Cerebellar nuclear complex (tissue), 1 donor: ENCODE results near the gene PCDHGB5.
"Not testable (repeated sequence)": the region's sequence is repeated elsewhere in the genome, so short reads cannot be mapped to it uniquely, and the experiment has no call there.

ENCODE experiments used
- DNase-seq, 2 experiments: peaks; one replicate each; lab custom pipeline; 2025; lab: John Stamatoyannopoulos, UW

The PCDHGB5 gene

GRCh38 chr5:141382469-141383294 lies 15.1 kb upstream of the PCDHGB5 start, which contains the start of gene PCDHGA7:
TSS of gene PCDHGA7 (plus strand) at chr5:141382742. CDS start at chr5:141382900, 158 bp downstream.
- DNase-seq, result no peak

- DNase-seq, result no peak
Measured at GRCh38 chr5:141383345-141383744, 14.4 kb upstream of the PCDHGB5 start.

GRCh38 chr5:141384471-141385267 lies 13.1 kb upstream of the PCDHGB5 start:
- DNase-seq, result no peak

- not testable (repeated sequence) for DNase-seq
Measured at GRCh38 chr5:141387557-141388311, 10.0 kb upstream of the PCDHGB5 start, which contains the start of gene PCDHGB4. TSS of gene PCDHGB4 (plus strand) at chr5:141387698. CDS start at chr5:141387885, 187 bp downstream.

GRCh38 chr5:141388661-141389060 lies 9.1 kb upstream of the PCDHGB5 start:
- DNase-seq, result no peak

GRCh38 chr5:141389153-141390042 lies 8.3 kb upstream of the PCDHGB5 start:
- DNase-seq, result no peak

GRCh38 chr5:141392429-141393198 lies 5.1 kb upstream of the PCDHGB5 start, which contains the start of gene PCDHGA8:
TSS of gene PCDHGA8 (plus strand) at chr5:141392633. CDS start at chr5:141392814, 181 bp downstream.
- DNase-seq, result no peak

- DNase-seq, result no peak
Measured at GRCh38 chr5:141393267-141393666, 4.5 kb upstream of the PCDHGB5 start.

GRCh38 chr5:141394401-141395187 lies 3.2 kb upstream of the PCDHGB5 start:
- DNase-seq, result not testable (repeated sequence)

GRCh38 chr5:141398608-141399007 lies 861 bp downstream of the PCDHGB5 start:
- no peak for DNase-seq

GRCh38 chr5:141399555-141400258 lies 2.0 kb downstream of the PCDHGB5 start:
- no peak for DNase-seq

- DNase-seq, result no peak
Measured at GRCh38 chr5:141402553-141403243, 5.0 kb downstream of the PCDHGB5 start, which contains the start of gene PCDHGA9. TSS of gene PCDHGA9 (plus strand) at chr5:141402778. CDS start at chr5:141402953, 175 bp downstream.

- no peak for DNase-seq
Measured at GRCh38 chr5:141403387-141403786, 5.6 kb downstream of the PCDHGB5 start.

- DNase-seq, result not testable (repeated sequence)
Measured at GRCh38 chr5:141407790-141408505, 10.2 kb downstream of the PCDHGB5 start, which contains the start of gene PCDHGB6. TSS of gene PCDHGB6 (plus strand) at chr5:141408021. CDS start at chr5:141408203, 182 bp downstream.

GRCh38 chr5:141409598-141410306 lies 12.0 kb downstream of the PCDHGB5 start:
- DNase-seq, result no peak

GRCh38 chr5:141411575-141411974 lies 13.8 kb downstream of the PCDHGB5 start:
- no peak for DNase-seq
